Activated CD8-positive, alpha-beta memory T cell treated with anti-CD3 and anti-CD28 coated beads for 1 hour (primary cell): ENCODE results near the gene RANBP3.
A peak's percentile ranks its signal among the peaks of the same experiment; 100 is the strongest.

ENCODE experiments used
- DNase-seq, 2 donors: peaks; one replicate each; pipeline ENCODE4 v3.0.0-alpha.2; 2020; ENCODE audit warnings: low read depth in 1 of 2; ENCODE audit errors: extremely low read depth in 1 of 2

Gene RANBP3

DNA sequence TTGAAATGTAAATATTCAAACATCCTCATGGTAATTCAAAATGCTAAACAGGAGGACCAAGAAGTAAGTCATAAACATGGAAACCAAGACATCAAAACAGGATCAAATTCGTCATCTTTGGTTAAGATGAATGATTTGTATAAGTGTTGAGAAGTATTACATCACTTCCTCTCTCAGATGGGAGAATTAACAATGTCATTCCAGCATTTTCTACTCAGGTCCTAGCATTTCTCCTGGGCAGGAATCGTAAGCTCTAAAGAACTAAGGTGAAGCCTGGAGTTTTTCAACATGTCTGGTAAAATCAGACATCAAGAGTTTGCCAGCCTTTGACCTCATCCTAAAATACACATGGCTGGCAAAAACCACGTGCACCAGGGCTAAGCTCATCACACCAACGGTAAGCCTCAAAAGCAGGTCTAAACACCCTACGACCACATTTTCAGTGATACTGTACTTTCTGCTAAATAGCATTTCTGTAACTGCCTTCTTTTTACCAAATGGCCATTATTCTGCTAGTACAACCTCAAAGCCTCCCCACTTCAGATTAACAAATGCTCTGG lies 24.8 kb downstream of the RANBP3 start:
- DNase-seq, result no peak

DNA sequence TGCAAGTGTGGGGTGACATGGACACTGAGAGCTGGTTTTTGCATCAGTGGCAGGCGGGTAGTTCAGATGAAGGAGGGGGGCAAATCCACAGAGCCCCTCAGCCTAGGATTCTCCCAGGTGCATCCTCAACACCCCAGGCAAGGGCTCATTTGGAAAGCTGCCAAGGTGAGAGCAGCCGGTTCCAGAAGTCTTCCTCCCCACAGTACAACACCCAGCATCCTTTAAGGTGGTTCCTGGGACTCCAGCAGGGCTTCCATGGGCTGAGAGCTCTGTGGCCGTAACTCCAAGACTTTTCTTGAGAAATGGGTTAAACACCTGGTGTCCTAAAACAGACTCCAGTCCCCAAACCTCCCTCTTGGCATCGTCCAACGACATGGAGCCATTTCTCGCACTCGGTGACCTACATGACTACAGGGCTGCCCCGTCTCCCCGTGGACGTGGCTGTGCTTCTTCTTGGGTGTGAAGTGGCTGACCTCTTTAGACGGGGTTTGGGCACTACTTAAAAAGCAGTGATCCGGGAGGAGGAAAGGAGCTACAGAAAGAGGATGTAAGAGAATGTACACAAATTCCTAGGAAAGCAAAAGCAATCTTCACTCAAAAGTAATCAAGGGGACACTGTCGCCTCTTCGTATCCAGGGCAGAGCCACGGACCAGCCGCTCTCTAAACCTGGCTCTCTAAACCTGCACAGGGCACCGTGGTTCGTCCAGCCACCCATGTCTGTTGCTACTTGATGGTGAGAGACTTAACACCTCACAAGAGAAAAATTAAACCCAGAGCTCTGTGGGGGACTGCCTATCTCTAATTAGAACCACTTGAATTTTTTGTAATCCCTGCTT lies 25.5 kb downstream of the RANBP3 start:
- no peak for DNase-seq

DNA sequence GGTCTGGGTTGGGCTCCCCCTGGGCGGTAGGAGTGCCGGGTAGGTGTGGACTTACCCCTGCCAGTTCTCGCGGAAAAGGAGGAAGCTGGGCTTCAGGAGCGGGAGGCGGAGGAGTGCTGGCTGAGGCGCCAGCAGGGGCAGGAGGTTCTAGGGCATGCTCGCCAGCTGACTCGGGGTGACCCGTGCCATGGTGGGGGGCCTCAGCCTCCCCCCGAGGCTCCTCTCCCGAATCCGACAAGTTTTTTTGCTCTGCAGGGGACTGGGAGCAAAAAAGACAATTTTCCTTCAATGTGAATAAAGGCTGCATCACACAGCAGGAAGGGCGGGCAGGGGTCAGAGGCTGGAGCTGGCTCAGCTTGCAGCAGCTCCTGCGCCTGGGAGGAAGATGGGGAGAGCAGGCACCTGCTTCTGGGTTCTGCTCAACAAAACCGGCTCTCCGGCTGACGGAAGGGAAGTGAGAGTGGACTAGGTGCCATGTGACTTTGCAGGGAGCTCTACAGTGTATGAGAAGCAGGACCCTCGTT lies 26.5 kb downstream of the RANBP3 start:
- DNase-seq, result no peak

DNA sequence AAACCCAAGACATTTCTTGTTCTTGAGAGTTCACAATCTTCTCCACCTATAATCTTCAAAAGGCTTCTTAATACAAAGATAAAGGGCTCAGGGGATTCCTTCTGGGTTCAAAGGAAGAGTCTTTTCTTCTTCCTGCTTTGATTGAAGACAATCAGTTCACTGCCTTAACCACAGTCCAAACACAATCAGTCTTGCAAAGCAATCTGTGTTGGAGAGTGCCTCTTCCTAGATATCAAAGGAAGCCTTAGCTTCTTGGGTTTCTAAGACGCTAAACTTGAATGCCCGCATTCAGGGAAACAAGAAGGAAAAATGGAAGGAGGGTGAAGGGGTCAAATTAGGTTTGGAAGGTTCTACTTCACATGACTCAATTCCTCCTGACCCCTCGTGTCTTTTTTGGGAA lies 27.2 kb downstream of the RANBP3 start:
- no peak for DNase-seq

DNA sequence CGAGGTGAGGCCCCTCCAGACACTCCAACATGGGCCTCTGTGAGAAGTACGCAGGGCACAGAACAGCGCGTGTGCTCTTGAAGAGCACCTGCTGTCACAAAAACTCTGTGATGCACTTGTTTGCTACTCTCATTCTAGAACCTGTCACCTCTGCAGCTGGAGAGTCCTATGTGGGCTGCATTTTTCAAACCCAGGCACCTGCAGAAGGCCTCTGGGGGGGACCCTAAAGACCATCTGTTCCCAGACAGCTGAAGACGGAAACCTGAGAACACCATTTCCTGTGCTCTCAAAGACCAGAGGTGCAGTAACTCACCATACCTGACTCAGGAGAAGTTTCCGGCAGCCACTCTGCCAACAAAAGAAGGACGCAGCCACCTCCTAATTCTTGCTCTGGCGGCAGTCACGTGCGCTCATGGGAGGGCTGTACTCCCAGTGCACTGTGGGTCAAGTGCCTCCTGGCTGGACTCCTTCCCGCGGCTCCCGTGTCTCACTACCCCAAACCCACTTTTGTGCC lies 28.1 kb downstream of the RANBP3 start:
- DNase-seq, result peak in 1 of 2 donors; percentile 15

DNA sequence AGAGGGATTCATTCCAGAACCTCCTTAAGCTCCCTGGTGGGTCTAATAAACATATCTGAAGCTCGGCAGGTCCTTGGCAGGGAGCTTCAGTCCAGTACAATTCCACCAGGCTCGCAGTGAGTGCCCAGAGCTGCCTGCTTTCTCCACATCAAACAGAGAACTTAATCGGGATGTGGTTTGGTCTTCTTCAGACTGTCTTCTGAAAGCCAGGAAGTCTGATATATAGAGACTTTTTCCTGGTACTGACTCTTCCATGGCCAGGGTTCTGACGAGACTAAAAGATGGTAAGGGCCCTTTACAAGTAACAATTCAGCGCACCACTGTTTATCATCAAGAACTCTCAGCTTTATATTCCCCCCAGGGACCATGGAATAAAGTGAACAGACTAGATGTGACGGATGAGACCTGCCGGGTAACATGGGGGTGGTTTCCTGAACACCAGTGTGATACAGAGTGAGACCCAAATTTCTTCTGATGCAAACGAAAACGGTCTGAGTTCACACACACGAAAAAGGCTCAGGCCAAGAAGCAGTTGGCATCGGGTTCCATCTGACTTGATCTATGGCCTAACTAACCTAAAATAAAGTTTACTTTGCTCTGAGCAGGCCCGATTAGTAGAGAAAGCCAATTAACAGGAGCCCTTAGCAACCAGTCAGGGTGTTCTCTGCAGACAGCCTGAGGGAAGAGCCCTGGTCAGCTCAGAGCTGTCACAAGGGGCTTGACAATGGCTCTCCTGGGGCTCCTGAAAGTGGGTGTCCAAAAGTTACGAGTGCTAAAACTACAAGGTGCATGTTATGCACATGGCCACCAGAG lies 29.0 kb downstream of the RANBP3 start:
- DNase-seq, result no peak

DNA sequence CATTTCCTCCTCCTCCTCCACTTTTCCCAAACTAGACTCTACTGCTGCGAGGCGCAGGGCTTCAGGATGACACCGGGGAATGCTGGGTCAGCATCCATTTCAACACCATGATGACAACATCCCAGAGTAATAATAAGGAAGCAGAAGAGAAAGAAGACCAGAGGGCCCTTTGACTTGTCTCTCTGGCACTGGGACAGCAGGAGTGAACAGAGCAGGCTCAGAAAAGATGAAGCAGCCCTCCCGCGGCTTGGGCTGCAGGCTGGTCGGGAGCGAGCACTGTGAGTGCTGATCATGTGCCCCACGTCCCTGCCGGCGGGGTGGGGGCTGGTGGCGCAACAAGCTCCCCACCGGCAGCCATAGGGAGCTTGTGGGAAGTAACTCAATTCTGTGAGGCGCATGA lies 30.5 kb downstream of the RANBP3 start:
- DNase-seq, result no peak

DNA sequence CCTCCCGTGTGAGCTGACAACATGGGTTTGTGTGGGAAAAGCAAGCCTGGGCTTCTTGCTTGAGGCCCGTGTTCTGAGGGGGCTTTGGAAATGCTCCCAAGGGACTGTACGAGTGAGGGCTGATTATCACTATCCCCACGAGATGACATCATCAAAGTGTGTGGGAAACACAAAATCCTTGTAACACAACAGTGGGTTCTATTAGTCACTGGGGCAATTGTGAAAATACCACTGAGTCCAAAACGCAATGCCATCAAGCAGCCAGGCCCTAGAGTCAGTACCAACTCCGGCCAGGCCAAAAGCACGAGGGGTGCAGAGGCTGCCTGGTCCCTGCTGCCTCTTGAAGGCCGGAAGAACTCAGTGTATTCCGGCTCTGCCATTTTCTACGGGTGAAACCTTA lies 34.3 kb downstream of the RANBP3 start:
- no peak for DNase-seq

DNA sequence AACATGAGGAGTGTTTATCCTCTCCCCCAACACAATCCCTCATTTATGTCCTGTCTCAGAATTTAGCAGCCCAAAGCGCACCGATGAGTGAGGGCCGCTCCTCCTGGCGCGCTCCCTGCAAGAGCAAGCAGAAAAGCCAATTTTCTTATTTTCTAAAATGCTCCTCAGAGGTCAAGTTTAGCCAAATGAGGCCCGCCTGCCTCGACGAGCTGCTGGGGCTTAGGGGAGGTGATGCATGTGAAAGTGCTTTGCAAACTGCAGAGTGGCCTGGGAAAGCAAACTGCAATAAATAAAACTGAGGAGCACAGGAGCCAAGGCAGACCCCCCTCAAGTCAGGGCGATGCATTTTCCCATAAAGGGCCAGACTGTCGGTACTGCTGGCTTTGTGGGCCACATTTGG lies 34.9 kb downstream of the RANBP3 start:
- no peak for DNase-seq

DNA sequence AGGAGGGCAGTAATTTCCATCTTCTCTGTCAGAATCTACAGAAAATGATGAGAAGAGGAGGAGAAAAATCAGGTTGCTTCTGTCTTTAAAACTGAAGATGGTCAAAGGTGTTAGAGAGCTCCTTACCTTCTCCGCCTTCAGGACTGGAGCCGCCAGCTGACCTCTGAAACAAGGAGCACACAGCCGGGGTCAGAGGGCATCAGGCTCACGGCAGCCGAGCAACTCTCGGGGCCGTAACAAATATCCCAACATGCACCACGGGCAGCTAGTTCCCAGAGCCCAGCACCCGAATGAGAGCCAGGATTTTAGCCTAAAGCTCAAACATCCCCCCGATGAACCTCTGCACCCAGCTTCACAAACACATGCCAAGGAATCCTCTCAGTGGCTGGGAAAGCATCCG lies 36.3 kb downstream of the RANBP3 start:
- DNase-seq, result no peak

DNA sequence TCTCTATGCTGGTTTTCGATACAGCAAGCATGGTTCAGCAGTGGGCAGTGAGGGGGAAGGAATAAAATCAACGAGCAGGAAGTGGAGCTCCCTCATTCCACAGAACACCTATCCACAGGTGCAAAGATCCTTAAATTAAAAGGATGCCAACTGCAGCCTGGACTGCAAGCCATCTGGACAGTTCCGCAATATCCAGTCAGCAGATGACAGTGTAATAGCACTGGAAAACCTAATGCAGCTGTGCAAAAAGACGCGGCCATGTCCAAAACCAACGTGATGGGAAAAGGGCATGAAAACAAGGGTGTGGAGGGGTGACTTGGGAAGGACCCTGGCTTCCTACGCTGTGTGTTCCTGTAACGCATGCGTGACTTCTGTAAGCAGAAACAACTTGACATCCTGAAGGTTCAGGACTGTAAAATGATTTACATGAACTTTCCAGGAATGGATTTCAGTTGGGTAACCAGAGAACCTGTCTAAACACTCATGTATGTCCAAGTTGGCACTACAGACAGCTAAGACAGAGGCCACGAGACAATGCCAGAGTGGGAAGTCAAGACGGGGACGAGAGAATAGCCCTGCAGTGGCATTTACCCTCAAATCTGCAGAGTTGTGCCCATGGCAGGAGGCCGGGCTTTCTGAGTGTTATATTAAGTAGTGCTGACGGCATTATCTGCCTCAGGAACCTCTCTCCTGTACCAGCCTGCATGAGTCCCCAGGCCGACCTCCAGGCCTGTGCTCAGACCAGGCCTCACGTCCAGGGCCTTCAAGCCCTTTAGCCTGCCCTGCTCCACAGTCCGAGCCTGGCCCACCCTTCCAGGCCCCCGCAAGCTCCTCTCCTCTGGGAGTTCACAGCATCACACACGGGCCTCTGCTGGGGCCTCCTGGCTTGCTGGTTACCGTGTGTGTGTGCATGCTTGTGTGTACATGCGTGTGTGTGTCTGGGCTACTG lies 37.4 kb downstream of the RANBP3 start:
- DNase-seq, result no peak

DNA sequence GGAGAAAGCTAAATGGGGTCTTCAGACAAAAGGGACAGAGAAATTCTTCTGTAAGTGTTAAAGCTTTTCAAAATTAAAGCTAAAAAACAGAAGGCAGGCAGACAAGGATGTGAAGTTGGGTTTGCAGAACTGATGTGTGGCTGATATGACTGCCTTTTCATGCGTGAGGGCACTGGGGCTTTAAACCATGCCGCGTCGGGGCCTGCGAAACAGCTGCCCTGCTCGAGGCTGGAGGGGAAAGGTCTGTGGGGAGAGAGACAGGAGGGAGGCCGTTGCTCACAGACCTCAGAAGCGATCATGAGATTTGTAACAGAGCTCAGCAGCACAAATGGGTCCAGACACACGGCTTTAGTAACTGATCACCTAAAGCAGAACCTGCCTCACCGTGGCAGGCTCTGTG lies 40.4 kb downstream of the RANBP3 start:
- no peak for DNase-seq

DNA sequence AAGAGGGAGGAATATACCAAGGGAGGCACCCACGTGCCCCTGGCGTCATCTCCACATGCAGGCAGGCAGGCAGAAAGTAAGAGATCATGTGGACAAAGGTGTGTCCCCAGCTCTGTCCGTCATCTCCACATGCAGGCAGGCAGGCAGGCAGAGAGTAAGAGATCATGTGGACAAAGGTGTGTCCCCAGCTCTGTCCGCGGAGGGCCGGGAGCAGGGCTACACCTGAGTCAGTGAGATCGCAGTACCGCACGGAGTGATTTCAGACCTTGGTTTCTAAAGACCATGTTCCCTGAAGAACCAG lies 41.7 kb downstream of the RANBP3 start:
- DNase-seq, result no peak

DNA sequence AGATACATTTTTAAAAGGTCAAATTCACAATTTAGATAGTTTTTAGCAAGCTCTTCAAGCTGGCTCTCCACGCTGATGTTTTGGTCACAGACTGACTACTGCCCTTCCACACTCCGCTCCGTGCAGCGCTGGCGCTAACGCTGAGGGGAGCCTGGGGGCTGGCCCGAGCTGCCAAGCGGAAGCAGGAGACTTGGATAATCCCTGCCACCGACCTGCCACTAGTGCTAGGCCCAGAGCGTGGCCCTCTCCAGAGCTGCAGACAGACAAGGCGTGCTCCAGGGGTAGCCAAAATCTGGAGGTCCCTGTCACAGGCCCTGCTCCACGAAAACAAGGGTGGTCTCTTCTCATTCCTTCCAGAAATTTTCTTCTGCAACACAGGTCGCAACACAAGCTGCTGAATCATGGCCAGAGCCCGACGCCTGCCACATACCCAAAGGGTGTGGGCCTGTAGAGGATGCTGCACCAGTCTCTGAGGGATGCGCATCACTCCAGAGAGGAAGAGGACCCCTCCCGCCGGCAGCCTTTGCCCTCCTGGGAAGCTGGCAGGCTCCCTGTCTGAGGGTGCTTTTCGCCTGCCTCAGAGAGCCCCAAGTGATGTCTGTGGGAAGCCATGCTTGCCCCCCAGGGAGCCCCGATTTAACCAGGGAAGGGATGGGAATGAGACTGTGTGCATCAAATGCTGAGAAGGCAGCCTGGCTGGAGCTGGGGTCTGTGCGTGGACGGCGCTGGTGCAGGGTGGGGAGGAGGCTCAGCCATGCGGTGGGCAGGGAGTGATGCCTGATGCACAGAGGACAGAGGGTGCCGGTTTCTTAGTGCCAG lies 42.3 kb downstream of the RANBP3 start:
- DNase-seq, result no peak

DNA sequence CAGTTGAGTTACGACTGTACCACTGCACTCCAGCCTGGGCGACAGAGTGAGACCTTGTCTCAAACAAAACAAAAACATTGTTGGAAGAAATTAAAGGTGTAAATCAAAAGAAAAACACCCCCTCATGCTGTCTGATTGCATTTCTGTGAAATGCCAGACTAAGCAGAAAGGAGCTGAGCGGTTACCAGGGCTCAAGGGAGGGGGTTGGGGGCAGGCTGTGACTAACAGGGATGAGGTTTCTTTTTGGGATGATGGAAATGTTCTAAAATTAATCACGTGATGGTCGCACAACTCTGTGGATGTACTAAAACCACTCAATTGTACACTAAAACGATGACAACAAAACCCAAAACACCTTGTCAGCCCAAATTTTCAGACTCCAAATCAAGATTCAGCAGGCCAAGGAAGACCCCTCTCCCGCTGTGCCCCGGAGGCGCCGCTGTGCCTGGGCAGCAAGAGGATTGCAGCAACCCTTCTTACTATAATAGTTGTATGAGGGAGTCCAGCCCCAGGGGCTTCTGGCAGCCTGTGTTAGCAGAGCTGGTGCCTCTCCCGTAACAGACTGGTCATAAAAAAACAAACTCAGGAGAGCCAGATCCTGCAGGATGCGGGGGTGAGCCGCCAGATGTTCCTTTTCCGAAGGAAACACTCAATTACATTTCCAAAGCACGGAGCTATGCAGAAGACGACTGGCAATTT lies 43.0 kb downstream of the RANBP3 start:
- DNase-seq, result no peak

DNA sequence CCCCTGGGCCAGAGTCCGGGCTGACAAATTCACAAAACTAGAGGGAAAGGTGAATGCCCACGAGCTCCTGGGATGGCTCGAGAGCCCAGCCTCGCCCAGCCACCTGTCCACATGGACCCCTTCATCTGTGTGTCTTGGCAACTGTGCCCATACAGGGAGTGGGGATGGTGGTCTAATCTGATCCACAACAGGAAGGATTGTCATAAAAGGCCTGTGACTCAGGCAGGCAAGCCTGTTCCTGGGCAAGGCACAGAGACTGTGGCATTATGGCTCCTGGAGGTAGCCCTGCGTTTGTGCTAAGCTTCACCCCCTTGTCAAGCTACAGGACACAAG lies 43.9 kb downstream of the RANBP3 start:
- no peak for DNase-seq

DNA sequence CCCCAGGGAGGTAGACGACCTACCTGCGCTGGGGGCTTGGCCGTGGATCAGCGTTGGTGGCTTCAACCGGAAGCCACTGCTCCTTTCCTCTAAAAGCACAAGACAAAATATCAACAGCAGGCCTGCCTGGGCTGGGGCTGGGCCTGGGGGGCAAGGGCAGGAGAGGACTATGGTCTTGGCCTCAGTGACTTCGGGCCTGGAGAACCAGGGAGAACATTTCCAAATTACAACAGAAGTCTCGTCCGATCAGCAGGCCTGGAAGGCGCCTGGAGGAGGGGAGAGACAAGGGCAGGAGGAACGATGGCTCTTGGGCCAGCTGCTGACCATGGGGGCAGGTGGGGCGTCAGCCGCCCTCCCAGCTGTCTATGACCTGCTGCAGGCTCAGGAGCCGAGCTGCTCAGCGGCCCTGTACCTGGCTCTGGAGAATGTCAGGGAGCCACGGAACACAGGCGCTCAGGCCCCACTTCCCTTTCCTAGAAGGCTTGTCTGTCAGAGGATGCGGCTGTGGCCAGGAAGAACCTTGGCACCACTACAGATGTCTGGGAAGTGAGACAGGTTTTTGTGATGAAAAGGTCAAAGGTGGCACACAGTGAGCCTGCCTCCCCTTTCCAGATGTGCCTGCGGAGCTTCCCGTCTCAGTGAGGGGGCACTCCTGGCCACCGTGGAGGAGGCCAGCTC lies 44.4 kb downstream of the RANBP3 start:
- DNase-seq, result no peak

DNA sequence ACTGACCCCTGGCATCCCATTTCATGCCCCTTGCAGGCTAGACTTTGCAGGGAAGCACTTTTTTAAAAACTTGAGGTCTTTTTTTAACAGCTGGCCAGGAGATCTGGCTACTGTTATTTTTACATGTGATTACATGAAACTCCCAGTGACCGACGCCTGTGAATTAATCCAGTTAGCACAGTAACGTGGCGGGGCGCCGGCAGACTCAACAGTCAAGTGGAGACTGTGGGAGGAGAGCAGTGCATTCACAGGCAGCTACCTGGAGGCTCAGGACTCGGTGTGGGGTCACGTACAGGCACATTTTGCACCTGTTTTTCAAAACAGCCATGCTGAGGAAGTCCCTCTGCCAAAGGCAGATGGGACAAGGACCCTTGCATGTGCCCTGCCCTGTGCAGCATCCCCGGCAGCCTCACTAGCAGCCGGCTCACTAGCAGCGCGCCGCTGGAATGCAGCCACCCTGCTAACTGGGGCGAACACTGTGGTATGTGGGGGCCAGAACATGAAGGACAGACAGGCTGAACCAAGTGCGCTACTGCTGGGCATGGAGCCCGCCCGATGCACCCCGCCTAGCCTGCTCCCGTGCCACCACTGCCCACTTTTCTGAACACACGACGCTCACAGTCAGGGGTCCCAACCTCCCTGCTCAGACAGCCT lies 45.2 kb downstream of the RANBP3 start:
- DNase-seq, result no peak
